CD4-positive, alpha-beta T cell (primary cell): ENCODE results near the gene FBXO4. TPM values are rescaled to one million over a fixed set of nuclear protein-coding genes. Genes with fewer than 3 reads are reported as not detected.

Experiments
- ATAC-seq: fragments of 200-7000 bp; cut with Tn5 transposase; one replicate; pipeline ENCODE4 v1.10.0; 2022; ENCODE audit warnings: mild to moderate bottlenecking; ENCODE audit not compliant: poor library complexity
- CTCF ChIA-PET: fragments of 350-600 bp; sonication (Branson Sonifier 250); formaldehyde crosslinking; loops from one replicate; lab custom pipeline; 2021; ENCODE audit warnings: antibody characterized with exemption, inconsistent platforms; lab: Charles Lee
- POLR2A ChIA-PET: fragments of 350-600 bp; sonication (Branson Sonifier 250); formaldehyde crosslinking; loops from one replicate; lab custom pipeline; 2021; ENCODE audit warnings: antibody characterized with exemption, inconsistent platforms; lab: Charles Lee
- DNase-seq, 14 experiments: peaks; one replicate each; pipeline ENCODE4 v3.0.0-alpha.2; 2013 to 2020; ENCODE audit warnings: mixed read lengths in 2 of 14
- H3K27ac ChIP-seq, 2 donors: one replicate each; pipeline versions ENCODE4 v1.5.1 to v1.7.0; 2013; ENCODE audit warnings: low read length in 2 of 2, low read depth in 1 of 2, mild to moderate bottlenecking in 1 of 2
- H3K27me3 ChIP-seq, 2 experiments: 1 replicate in 1 of 2; 2 replicates in 1 of 2; pipeline versions ENCODE4 v1.6.1 to v1.7.0; 2013; ENCODE audit warnings: low read length in 2 of 2, control low read depth in 1 of 2, mild to moderate bottlenecking in 1 of 2, moderate library complexity in 1 of 2; ENCODE audit not compliant: insufficient read depth in 2 of 2, control insufficient read depth in 1 of 2
- H3K36me3 ChIP-seq: one replicate; pipeline ENCODE4 v1.6.1; 2013; ENCODE audit warnings: low read length, control low read depth; ENCODE audit not compliant: insufficient read depth
- H3K4me1 ChIP-seq: one replicate; pipeline ENCODE4 v1.6.1; 2013; ENCODE audit warnings: low read length, control low read depth; ENCODE audit not compliant: insufficient read depth
- H3K4me3 ChIP-seq: one replicate; pipeline ENCODE4 v1.5.1; 2013; ENCODE audit warnings: mild to moderate bottlenecking, low read length, moderate library complexity
- H3K9me3 ChIP-seq, 2 experiments: 1 replicate in 1 of 2; 2 replicates in 1 of 2; pipeline versions ENCODE4 v1.6.1 to v1.7.0; 2013; ENCODE audit warnings: low read length in 2 of 2, mild to moderate bottlenecking in 2 of 2, control low read depth in 1 of 2, moderate library complexity in 1 of 2; ENCODE audit not compliant: control insufficient read depth in 1 of 2, insufficient read depth in 1 of 2
- H3K27ac Mint-ChIP-seq: one replicate; pipeline ENCODE4 v1.8.0; 2020; ENCODE audit warnings: mixed read lengths
- H3K27me3 Mint-ChIP-seq: one replicate; pipeline ENCODE4 v1.8.0; 2021; ENCODE audit warnings: mixed read lengths
- H3K36me3 Mint-ChIP-seq: one replicate; pipeline ENCODE4 v1.8.0; 2021; ENCODE audit warnings: low read depth, mixed read lengths
- H3K4me1 Mint-ChIP-seq: one replicate; pipeline ENCODE4 v1.8.0; 2021; ENCODE audit warnings: low read depth, mixed read lengths
- H3K4me3 Mint-ChIP-seq: one replicate; pipeline ENCODE4 v1.8.0; 2020; ENCODE audit warnings: mild to moderate bottlenecking, mixed read lengths
- H3K9me3 Mint-ChIP-seq: one replicate; pipeline ENCODE4 v1.8.0; 2020; ENCODE audit warnings: mixed read lengths
- intact Hi-C, 2 experiments: fragments of 100-400 bp; cut with DNase I in 1 of 2; cut with micrococcal nuclease in 1 of 2; formaldehyde crosslinking; loops; one replicate each; pipeline versions ENCODE4 v1.15.1 to v1.9.0; 2023 to 2025; cut with DNase I, micrococcal nuclease
- total RNA-seq, 174 experiments: library from RNA in 2 of 174; stranded (reverse) in 2 of 174; gene quantifications; one replicate each; pipeline ENCODE4 v1.2.3 and lab custom pipeline; 2021 to 2026
- TF ChIP-seq, protein P1 (sequence below): fragments of 200-600 bp; IDR thresholded peaks from one replicate; pipeline ENCODE4 v1.8.0; 2022; ENCODE audit warnings: antibody characterized with exemption, mild to moderate bottlenecking

The FBXO4 gene
- total RNA-seq, 2 experiments from 2014 or later, result 7.0 to 8.1 TPM

DNA sequence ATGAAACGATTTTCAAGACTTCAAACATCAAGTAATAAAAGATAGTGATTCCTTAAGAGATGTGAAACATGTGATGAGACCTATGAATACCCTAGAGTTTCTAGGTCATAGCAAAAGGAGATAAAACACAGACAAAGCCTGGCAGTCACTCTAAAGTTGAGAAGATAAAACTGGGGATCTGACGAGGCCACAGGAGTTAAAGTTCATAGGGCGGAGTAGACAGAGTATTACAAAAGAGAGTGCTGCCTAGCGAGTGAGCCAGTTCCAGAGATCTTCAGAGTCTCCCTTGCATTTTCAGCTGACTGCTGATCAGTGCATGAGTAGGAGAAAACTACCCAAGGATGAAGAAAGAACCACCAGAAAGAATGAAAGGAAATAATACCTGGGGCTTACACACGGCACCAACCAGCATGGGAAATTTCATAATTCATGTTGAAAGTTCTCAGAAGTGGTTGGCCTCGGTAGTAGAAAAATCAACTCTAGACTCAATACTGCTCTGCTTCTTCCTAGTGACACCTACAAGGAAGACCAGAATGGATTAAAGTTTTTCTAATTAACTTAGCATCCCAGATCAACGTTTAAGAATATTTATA, 30.4 kb downstream of the FBXO4 start:
- H3K27ac ChIP-seq, result no peak overlapping the region
- H3K4me1 Mint-ChIP-seq, result no peaks in the 10 kb centered on the region
- peaks cover 12% of the 10 kb centered on the region for H3K9me3 Mint-ChIP-seq
- CTCF ChIA-PET, result no interaction called here
- H3K4me3 Mint-ChIP-seq, result no peak overlapping the region
- H3K4me3 ChIP-seq, result no peak overlapping the region
- TF ChIP-seq, protein P1, sequence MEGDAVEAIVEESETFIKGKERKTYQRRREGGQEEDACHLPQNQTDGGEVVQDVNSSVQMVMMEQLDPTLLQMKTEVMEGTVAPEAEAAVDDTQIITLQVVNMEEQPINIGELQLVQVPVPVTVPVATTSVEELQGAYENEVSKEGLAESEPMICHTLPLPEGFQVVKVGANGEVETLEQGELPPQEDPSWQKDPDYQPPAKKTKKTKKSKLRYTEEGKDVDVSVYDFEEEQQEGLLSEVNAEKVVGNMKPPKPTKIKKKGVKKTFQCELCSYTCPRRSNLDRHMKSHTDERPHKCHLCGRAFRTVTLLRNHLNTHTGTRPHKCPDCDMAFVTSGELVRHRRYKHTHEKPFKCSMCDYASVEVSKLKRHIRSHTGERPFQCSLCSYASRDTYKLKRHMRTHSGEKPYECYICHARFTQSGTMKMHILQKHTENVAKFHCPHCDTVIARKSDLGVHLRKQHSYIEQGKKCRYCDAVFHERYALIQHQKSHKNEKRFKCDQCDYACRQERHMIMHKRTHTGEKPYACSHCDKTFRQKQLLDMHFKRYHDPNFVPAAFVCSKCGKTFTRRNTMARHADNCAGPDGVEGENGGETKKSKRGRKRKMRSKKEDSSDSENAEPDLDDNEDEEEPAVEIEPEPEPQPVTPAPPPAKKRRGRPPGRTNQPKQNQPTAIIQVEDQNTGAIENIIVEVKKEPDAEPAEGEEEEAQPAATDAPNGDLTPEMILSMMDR, result no peak
- intact Hi-C loops, result no loop called here
- H3K36me3 Mint-ChIP-seq, result no peaks in the 10 kb centered on the region
- H3K27me3 ChIP-seq, result no peaks in the 10 kb centered on the region
- DNase-seq, result no peak
- no peaks in the 10 kb centered on the region for H3K36me3 ChIP-seq
- peaks cover under 1% of the 10 kb centered on the region for H3K27me3 Mint-ChIP-seq
- peaks cover 7% of the 10 kb centered on the region in 2 experiments for H3K9me3 ChIP-seq
- H3K27ac Mint-ChIP-seq, result no peak overlapping the region
- POLR2A ChIA-PET, result no interaction called here
- H3K4me1 ChIP-seq, result no peaks in the 10 kb centered on the region
- ATAC-seq, result no peak

GRCh38 chr5:41956943-41957342, 31.9 kb downstream of the FBXO4 start:
- ATAC-seq, result no peak
- intact Hi-C loops, result no loop called here
- ChIA-PET POLR2A (no interaction called here), CTCF (no interaction called here)
- no peak overlapping the region for H3K27ac ChIP-seq
- peaks cover 5 to 16% of the 10 kb centered on the region in 2 experiments for H3K9me3 ChIP-seq
- DNase-seq, result no peak
- TF ChIP-seq, protein P1, result no peak
- Mint-ChIP-seq H3K27me3 (no peaks in the 10 kb centered on the region), H3K27ac (no peak overlapping the region), H3K9me3 (peaks cover 19% of the 10 kb centered on the region), H3K4me3 (no peak overlapping the region), H3K36me3 (peaks cover 6% of the 10 kb centered on the region), H3K4me1 (no peaks in the 10 kb centered on the region)
- no peaks in the 10 kb centered on the region for H3K27me3 ChIP-seq
- H3K4me1 ChIP-seq, result no peaks in the 10 kb centered on the region
- H3K4me3 ChIP-seq, result no peak overlapping the region
- no peaks in the 10 kb centered on the region for H3K36me3 ChIP-seq

GRCh38 chr5:41960481-41960880, 35.4 kb downstream of the FBXO4 start:
- H3K4me1 Mint-ChIP-seq, result no peaks in the 10 kb centered on the region
- H3K27me3 Mint-ChIP-seq, result peaks cover 7% of the 10 kb centered on the region
- ChIA-PET POLR2A (no interaction called here), CTCF (no interaction called here)
- intact Hi-C loops, result no loop called here
- DNase-seq (no peak), ATAC-seq (no peak)
- Histone ChIP-seq H3K36me3 (no peaks in the 10 kb centered on the region), H3K9me3 (peaks cover 5 to 16% of the 10 kb centered on the region in 2 experiments), H3K4me1 (no peaks in the 10 kb centered on the region), H3K27me3 (no peaks in the 10 kb centered on the region), H3K27ac (no peak overlapping the region), H3K4me3 (no peak overlapping the region)
- no peak overlapping the region for H3K27ac Mint-ChIP-seq
- peaks cover 22% of the 10 kb centered on the region for H3K9me3 Mint-ChIP-seq
- H3K36me3 Mint-ChIP-seq, result peaks cover 12% of the 10 kb centered on the region
- TF ChIP-seq, protein P1, result no peak
- H3K4me3 Mint-ChIP-seq, result no peak overlapping the region
